Measurements from ENCODE around the gene SAT2. TPM values are rescaled to one million over a fixed set of nuclear protein-coding genes. Genes with fewer than 3 reads are reported as not detected.

Gene SAT2
- total RNA-seq, 1 experiment from 2014 or later = 66.8 TPM

- Mint-ChIP-seq H3K27ac (ENCODE audit: low read depth, unreplicated experiment) (no peak overlapping the region), H3K4me3 (ENCODE audit: unreplicated experiment) (no peak overlapping the region), H3K4me1 (ENCODE audit: insufficient read depth, unreplicated experiment) (peaks cover 15% of the 10 kb centered on the region), H3K27me3 (ENCODE audit: insufficient read depth, unreplicated experiment) (peaks cover 58% of the 10 kb centered on the region), H3K9me3 (ENCODE audit: unreplicated experiment) (no peaks in the 10 kb centered on the region), H3K36me3 (ENCODE audit: insufficient read depth, unreplicated experiment) (peaks cover 5% of the 10 kb centered on the region)
- ChIA-PET CTCF (interaction anchor here (0.9 to 1.1 kb wide), 2 partner anchors 19 to 36 kb away, joined by 3 to 7 read pairs; no protein-coding TSS in a partner anchor), POLR2A (interaction anchor here (0.7 to 1.9 kb wide), 2 partner anchors 25 to 35 kb away, joined by 3 to 9 read pairs; partner anchors contain the start of genes TP53 and WRAP53)
- intact Hi-C loops (cut with micrococcal nuclease) = no loop called here
- no peak for DNase-seq (ENCODE audit: unreplicated experiment)
- no peak for TF ChIP-seq CTCF (IDR thresholded peaks at IDR 0.05; ENCODE audit: unreplicated experiment)
- BruUV-seq (replicated peaks) = no TSS peak
Observed at GRCh38 chr17:7651665-7652387, 24.2 kb upstream of the SAT2 start.

DNA sequence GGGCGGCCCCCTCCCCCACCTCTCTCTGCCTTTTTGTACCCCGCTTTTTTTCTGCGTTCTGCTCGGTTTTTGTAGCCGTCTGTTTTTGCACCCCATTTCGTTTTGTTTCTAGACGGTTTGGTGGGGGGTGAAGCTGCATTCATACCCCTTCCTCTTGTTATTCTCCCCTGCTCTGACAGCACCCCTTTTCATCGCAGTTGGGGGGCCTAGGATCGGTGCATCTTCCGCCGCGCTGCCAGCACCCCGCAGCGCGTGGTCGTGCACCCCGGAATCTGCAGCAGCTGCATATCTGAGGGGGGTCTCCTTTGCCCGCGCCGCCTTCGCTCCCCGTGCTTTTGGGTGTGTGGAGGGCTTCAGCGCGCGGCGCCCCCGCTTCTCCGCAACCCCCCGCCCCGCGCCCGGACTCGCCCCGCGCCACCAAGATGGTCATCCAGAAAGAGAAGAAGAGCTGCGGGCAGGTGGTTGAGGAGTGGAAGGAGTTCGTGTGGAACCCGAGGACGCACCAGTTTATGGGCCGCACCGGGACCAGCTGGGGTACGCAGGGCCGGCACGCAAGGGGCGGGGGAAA, 23.6 kb upstream of the SAT2 start:
- intact Hi-C loops (cut with micrococcal nuclease) = no loop called here
- Mint-ChIP-seq H3K4me1 (ENCODE audit: insufficient read depth, unreplicated experiment) (peaks cover 15% of the 10 kb centered on the region), H3K27me3 (ENCODE audit: insufficient read depth, unreplicated experiment) (peaks cover 58% of the 10 kb centered on the region), H3K27ac (ENCODE audit: low read depth, unreplicated experiment) (no peak overlapping the region), H3K36me3 (ENCODE audit: insufficient read depth, unreplicated experiment) (peaks cover 5% of the 10 kb centered on the region), H3K9me3 (ENCODE audit: unreplicated experiment) (no peaks in the 10 kb centered on the region), H3K4me3 (ENCODE audit: unreplicated experiment) (peak overlapping the region; percentile 71)
- POLR2A ChIA-PET = interaction anchor here (1.9 kb wide), 1 partner anchor 36 kb away, joined by 9 read pairs; the partner anchor contains the start of genes TP53 and WRAP53
- CTCF ChIA-PET = interaction anchor here (0.6 to 1.1 kb wide), 5 partner anchors 19 to 37 kb away, joined by 3 to 7 read pairs (median 3); partner anchors contain the start of gene TP53
- no peak for TF ChIP-seq CTCF (IDR thresholded peaks at IDR 0.05; ENCODE audit: unreplicated experiment)
- BruUV-seq (replicated peaks) = no TSS peak
- DNase-seq (ENCODE audit: unreplicated experiment) = no peak

GRCh38 chr17:7650509-7651096, 23.0 kb upstream of the SAT2 start, which contains the start of gene ATP1B2:
TSS of gene ATP1B2 (plus strand) at chr17:7650926. CDS start at chr17:7651519, 593 bp downstream.
- DNase-seq (ENCODE audit: unreplicated experiment) = peak; percentile 46
- Mint-ChIP-seq H3K9me3 (ENCODE audit: unreplicated experiment) (no peaks in the 10 kb centered on the region), H3K27ac (ENCODE audit: low read depth, unreplicated experiment) (no peak within 1 kb of the TSS), H3K4me1 (ENCODE audit: insufficient read depth, unreplicated experiment) (peaks cover 15% of the 10 kb centered on the region), H3K36me3 (ENCODE audit: insufficient read depth, unreplicated experiment) (peaks cover 5% of the 10 kb centered on the region), H3K27me3 (ENCODE audit: insufficient read depth, unreplicated experiment) (peaks cover 58% of the 10 kb centered on the region), H3K4me3 (ENCODE audit: unreplicated experiment) (peak within 1 kb of the TSS; percentile 71)
- intact Hi-C loops (cut with micrococcal nuclease) = no loop called here
- TF ChIP-seq CTCF (IDR thresholded peaks at IDR 0.05; ENCODE audit: unreplicated experiment) = no peak
- ChIA-PET CTCF (interaction anchor here (0.6 to 1.1 kb wide), 7 partner anchors 18 to 210 kb away, joined by 3 to 7 read pairs (median 3); partner anchors contain the start of gene TP53), POLR2A (interaction anchor here (1.9 kb wide), 1 partner anchor 37 kb away, joined by 9 read pairs; the partner anchor contains the start of genes TP53 and WRAP53)
- BruUV-seq (replicated peaks) = no TSS peak

- H3K4me3 Mint-ChIP-seq (ENCODE audit: unreplicated experiment) = no peak overlapping the region
Observed at GRCh38 chr17:7647018-7647417, 19.4 kb upstream of the SAT2 start.

More at GRCh38 chr17:7647018-7647417, 19.4 kb upstream of the SAT2 start:
- no peak for DNase-seq (ENCODE audit: unreplicated experiment)
- Mint-ChIP-seq H3K36me3 (ENCODE audit: insufficient read depth, unreplicated experiment) (peaks cover 5% of the 10 kb centered on the region), H3K27ac (ENCODE audit: low read depth, unreplicated experiment) (no peak overlapping the region), H3K9me3 (ENCODE audit: unreplicated experiment) (no peaks in the 10 kb centered on the region), H3K27me3 (ENCODE audit: insufficient read depth, unreplicated experiment) (peaks cover 25% of the 10 kb centered on the region), H3K4me1 (ENCODE audit: insufficient read depth, unreplicated experiment) (peaks cover 21% of the 10 kb centered on the region)
- BruUV-seq (replicated peaks) = no TSS peak
- no peak for TF ChIP-seq CTCF (IDR thresholded peaks at IDR 0.05; ENCODE audit: unreplicated experiment)
- intact Hi-C loops (cut with micrococcal nuclease) = no loop called here
- POLR2A ChIA-PET = no interaction called here
- CTCF ChIA-PET = interaction anchor here (1.1 to 1.9 kb wide), 2 partner anchors 11 to 15 kb away, joined by 4 to 11 read pairs; no protein-coding TSS in a partner anchor

Measured in MCF 10A (cell line).